ENCODE results near the gene CACNA1C. TPM values are rescaled to one million over a fixed set of nuclear protein-coding genes. Genes with fewer than 3 reads are reported as not detected.

Gene CACNA1C
- polyA plus RNA-seq, 1 of the 3 experiments (the other 2 are of a cell fraction), result 1.5 TPM

DNA sequence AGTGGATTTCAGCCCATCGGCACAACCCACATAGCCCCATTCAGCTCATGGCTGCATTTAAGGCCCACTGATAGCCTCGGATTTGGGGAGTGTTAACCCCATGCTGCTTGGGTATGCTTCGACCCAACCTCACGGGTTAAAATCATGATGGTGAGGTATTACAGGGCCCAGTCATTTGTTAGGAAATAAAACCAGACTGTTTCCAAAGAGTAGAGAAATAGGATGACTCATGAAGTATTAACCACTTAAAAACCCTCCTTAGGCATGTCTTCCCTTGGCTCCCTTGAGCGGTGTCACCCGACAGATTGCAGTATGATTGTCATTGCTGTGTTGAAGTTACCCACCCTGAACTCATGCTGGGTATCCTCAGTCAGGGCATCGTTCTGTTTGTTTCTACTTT is 289.1 kb downstream of the CACNA1C start:
- POLR2A ChIA-PET, result no interaction called here
- Histone ChIP-seq H3K27ac (ENCODE audit: low read depth in 2 of 2, low read length in 1 of 2) (peak overlapping the region in 1 of 2 experiments; percentile 25; a peak in 2 of 4 replicates), H3K9me3 (no peaks in the 10 kb centered on the region), H4K20me1 (ENCODE audit: insufficient read depth) (no peaks in the 10 kb centered on the region), H3K9me2 (no peaks in the 10 kb centered on the region), H3K9ac (no peak overlapping the region), H3K4me2 (no peak overlapping the region), H3K36me3 (replicated peaks in 1 of 2; ENCODE audit: control insufficient read depth in 1 of 2, insufficient read depth in 2 of 2, low read length in 1 of 2) (no peaks in the 10 kb centered on the region), H2AFZ (ENCODE audit: low read depth) (peak overlapping the region; percentile 46; the same call in 1 of the 2 replicates), H3K79me2 (ENCODE audit: insufficient read depth) (0 out of 2 replicates have a peak, but pooled peaks cover 2% of the 10 kb centered on the region), H3K27me3 (ENCODE audit: insufficient read depth) (no peaks in the 10 kb centered on the region), H3K4me1 (ENCODE audit: control insufficient read depth in 1 of 2, insufficient read depth in 2 of 2, low read depth in 1 of 2, low read length in 1 of 2) (peaks cover 26 to 39% of the 10 kb centered on the region in 2 experiments), H3K4me3 (ENCODE audit: low read depth in 2 of 2, low read length in 1 of 2) (no peak overlapping the region), H3F3A (replicated peaks; ENCODE audit: insufficient read depth) (peaks cover 18% of the 10 kb centered on the region)
- no peak for DNase-seq
- WGBS (ENCODE audit: low lambda C conversion rate), result 42% methylated on average over 7 of the region's 7 CpGs
- CTCF ChIA-PET, result no interaction called here
- TF ChIP-seq, protein P1, sequence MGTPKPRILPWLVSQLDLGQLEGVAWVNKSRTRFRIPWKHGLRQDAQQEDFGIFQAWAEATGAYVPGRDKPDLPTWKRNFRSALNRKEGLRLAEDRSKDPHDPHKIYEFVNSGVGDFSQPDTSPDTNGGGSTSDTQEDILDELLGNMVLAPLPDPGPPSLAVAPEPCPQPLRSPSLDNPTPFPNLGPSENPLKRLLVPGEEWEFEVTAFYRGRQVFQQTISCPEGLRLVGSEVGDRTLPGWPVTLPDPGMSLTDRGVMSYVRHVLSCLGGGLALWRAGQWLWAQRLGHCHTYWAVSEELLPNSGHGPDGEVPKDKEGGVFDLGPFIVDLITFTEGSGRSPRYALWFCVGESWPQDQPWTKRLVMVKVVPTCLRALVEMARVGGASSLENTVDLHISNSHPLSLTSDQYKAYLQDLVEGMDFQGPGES (IDR thresholded peaks at IDR 0.05; ENCODE audit: low read depth, low read length), result no peak
- TF ChIP-seq FOSL2 (IDR thresholded peaks at IDR 0.05; ENCODE audit: borderline replicate concordance, low read depth), result peak; percentile 68
- TF ChIP-seq, protein P2, sequence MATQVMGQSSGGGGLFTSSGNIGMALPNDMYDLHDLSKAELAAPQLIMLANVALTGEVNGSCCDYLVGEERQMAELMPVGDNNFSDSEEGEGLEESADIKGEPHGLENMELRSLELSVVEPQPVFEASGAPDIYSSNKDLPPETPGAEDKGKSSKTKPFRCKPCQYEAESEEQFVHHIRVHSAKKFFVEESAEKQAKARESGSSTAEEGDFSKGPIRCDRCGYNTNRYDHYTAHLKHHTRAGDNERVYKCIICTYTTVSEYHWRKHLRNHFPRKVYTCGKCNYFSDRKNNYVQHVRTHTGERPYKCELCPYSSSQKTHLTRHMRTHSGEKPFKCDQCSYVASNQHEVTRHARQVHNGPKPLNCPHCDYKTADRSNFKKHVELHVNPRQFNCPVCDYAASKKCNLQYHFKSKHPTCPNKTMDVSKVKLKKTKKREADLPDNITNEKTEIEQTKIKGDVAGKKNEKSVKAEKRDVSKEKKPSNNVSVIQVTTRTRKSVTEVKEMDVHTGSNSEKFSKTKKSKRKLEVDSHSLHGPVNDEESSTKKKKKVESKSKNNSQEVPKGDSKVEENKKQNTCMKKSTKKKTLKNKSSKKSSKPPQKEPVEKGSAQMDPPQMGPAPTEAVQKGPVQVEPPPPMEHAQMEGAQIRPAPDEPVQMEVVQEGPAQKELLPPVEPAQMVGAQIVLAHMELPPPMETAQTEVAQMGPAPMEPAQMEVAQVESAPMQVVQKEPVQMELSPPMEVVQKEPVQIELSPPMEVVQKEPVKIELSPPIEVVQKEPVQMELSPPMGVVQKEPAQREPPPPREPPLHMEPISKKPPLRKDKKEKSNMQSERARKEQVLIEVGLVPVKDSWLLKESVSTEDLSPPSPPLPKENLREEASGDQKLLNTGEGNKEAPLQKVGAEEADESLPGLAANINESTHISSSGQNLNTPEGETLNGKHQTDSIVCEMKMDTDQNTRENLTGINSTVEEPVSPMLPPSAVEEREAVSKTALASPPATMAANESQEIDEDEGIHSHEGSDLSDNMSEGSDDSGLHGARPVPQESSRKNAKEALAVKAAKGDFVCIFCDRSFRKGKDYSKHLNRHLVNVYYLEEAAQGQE (IDR thresholded peaks at IDR 0.05; ENCODE audit: low read depth, low read length), result no peak
- no peak for TF ChIP-seq SMC3 (IDR thresholded peaks at IDR 0.05; ENCODE audit: low read depth, low read length)
- TF ChIP-seq, protein P3, sequence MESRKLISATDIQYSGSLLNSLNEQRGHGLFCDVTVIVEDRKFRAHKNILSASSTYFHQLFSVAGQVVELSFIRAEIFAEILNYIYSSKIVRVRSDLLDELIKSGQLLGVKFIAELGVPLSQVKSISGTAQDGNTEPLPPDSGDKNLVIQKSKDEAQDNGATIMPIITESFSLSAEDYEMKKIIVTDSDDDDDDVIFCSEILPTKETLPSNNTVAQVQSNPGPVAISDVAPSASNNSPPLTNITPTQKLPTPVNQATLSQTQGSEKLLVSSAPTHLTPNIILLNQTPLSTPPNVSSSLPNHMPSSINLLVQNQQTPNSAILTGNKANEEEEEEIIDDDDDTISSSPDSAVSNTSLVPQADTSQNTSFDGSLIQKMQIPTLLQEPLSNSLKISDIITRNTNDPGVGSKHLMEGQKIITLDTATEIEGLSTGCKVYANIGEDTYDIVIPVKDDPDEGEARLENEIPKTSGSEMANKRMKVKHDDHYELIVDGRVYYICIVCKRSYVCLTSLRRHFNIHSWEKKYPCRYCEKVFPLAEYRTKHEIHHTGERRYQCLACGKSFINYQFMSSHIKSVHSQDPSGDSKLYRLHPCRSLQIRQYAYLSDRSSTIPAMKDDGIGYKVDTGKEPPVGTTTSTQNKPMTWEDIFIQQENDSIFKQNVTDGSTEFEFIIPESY (IDR thresholded peaks at IDR 0.05; ENCODE audit: borderline replicate concordance, low read depth), result no peak
- no peak for TF ChIP-seq CHD2 (IDR thresholded peaks at IDR 0.05; ENCODE audit: low read length, partially characterized antibody)
- TF ChIP-seq, protein P4, sequence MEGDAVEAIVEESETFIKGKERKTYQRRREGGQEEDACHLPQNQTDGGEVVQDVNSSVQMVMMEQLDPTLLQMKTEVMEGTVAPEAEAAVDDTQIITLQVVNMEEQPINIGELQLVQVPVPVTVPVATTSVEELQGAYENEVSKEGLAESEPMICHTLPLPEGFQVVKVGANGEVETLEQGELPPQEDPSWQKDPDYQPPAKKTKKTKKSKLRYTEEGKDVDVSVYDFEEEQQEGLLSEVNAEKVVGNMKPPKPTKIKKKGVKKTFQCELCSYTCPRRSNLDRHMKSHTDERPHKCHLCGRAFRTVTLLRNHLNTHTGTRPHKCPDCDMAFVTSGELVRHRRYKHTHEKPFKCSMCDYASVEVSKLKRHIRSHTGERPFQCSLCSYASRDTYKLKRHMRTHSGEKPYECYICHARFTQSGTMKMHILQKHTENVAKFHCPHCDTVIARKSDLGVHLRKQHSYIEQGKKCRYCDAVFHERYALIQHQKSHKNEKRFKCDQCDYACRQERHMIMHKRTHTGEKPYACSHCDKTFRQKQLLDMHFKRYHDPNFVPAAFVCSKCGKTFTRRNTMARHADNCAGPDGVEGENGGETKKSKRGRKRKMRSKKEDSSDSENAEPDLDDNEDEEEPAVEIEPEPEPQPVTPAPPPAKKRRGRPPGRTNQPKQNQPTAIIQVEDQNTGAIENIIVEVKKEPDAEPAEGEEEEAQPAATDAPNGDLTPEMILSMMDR (IDR thresholded peaks at IDR 0.05), result no peak
- TF ChIP-seq FOXJ3 (CRISPR knock-in tag; IDR thresholded peaks at IDR 0.05), result no peak
- TF ChIP-seq TCF12 (IDR thresholded peaks at IDR 0.05), result 0 out of 2 replicates have a peak, but pooled peaks have one; percentile 32
- no peak for TF ChIP-seq EP300 (IDR thresholded peaks at IDR 0.05; ENCODE audit: borderline replicate concordance in 1 of 2, low read depth in 1 of 2, low read length in 1 of 2)
- TF ChIP-seq RXRA (IDR thresholded peaks at IDR 0.05; ENCODE audit: borderline replicate concordance, low read depth), result no peak
- no peak for TF ChIP-seq ELF1 (IDR thresholded peaks at IDR 0.05)
- no peak for TF ChIP-seq RAD21 (IDR thresholded peaks at IDR 0.05; ENCODE audit: low read length)
- TF ChIP-seq GABPA (IDR thresholded peaks at IDR 0.05; ENCODE audit: low read depth), result no peak
- TF ChIP-seq NFIC (IDR thresholded peaks at IDR 0.05; ENCODE audit: borderline replicate concordance), result no peak
- no peak for TF ChIP-seq POLR2AphosphoS5 (IDR thresholded peaks at IDR 0.05; ENCODE audit: low read depth, low read length)
- TF ChIP-seq, protein P5, sequence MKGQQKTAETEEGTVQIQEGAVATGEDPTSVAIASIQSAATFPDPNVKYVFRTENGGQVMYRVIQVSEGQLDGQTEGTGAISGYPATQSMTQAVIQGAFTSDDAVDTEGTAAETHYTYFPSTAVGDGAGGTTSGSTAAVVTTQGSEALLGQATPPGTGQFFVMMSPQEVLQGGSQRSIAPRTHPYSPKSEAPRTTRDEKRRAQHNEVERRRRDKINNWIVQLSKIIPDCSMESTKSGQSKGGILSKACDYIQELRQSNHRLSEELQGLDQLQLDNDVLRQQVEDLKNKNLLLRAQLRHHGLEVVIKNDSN (IDR thresholded peaks at IDR 0.05; ENCODE audit: borderline replicate concordance, low read depth), result no peak
- TF ChIP-seq JUND (IDR thresholded peaks at IDR 0.05), result peak; percentile 37
